Measurements from ENCODE around the gene TDG.

TDG gene

DNA sequence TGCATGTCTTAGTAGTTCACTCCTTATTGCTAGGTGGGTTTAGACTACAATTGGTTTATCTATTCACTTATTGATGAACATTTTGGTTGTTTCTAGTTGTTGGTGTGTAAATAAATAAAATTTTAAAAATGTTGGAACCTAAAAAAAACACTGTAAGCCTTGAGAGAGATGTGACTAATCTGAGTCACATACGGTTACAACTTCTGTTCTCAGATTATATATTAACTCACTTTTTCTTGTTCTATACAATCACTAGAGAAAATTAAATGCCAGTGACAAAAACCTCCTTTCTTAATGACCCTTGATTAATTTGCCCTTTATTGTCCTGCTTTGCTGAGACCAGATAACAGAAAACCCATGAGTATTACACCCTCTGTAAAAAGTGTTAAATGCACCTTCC lies 7.1 kb upstream of the TDG start:
- in situ Hi-C loops (cut with HindIII; ENCODE audit: low sequenced_read_pairs) = no loop called here

DNA sequence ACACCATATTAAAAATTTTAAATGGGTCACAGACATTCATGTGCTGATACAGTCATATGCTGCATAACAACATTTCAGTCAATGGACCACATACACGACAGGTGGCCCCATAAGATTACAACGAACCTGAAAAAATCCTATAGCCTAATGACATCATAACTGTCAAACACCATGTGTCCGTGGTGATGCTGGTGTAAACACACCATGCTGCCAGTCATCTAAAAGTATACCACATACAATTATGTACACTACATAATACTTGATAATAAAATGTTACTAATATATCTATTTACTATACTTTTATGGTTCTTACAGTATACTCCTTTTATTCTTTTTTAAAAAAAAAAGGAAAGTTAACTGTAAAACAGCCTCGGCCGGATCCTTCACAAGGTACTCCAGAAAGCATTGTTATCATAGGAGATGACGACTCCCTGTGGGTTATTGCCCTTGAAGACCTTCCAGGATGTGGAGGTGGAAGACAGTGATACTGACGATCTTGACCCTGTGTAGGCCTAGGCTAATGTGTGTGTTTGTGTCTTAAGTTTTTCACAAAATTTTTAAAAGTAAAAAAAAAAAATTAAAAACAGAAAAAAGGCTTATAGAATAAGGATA lies 5.0 kb upstream of the TDG start:
- in situ Hi-C loops (cut with HindIII; ENCODE audit: low sequenced_read_pairs) = no loop called here

DNA sequence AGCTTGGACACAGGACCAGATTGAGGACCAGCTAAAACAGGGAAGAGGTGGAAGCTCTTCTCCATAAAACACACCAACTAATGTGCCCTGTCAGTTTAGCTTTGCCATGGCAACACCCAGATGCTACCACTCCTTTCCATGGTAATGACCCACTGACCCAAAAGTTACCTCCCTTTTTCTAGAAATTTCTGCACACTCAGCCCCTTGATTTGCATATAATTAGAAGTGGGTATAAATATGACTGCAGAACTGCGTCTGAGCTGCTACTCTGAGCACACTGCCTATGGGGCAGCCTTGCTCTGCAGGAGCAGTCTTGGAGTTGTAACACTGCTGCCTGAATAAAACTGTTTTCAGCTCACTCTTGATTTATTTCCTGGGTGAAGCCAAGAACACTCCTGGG lies 3.2 kb upstream of the TDG start:
- in situ Hi-C loops (cut with HindIII; ENCODE audit: low sequenced_read_pairs) = no loop called here

GRCh38 chr12:103964805-103965204 lies 867 bp upstream of the TDG start:
- in situ Hi-C loops (cut with HindIII; ENCODE audit: low sequenced_read_pairs) = no loop called here

DNA sequence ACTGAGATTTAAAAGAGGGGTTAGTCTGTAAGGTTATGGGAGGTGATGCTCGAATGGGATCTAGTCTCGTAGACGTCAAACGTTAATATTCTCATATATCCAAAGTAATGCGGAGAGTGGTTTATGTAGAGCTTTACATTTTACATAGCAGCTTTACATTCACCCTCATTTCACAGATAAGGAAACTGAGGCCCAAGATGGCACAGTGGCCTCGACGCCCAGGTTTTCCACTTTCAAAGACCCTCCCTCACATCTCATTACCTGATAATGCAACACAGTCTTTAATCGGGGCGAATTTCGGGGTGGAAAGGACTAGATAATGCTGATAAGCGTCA lies 450 bp upstream of the TDG start:
- in situ Hi-C loops (cut with HindIII; ENCODE audit: low sequenced_read_pairs) = no loop called here

GRCh38 chr12:103966736-103967135 lies 1.1 kb downstream of the TDG start:
- in situ Hi-C loops (cut with HindIII; ENCODE audit: low sequenced_read_pairs) = no loop called here

DNA sequence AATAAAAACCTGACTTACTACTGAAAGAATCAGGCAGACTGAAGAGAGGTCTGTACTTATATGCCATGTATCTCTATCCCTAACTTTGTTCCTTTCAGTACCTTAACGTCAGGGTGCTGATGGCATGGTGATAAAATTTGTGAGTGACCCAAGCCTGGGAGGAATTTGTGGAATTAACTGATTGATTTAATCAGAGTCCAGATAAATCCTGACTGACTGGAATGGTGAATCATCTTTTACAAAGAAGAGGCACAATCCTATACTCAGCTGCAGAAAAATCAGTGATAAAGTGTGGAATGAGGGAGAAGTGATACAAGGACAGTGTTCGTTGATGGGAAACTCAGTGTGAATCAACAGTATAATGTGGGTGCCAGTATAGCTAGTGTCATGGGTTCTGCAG lies 3.7 kb downstream of the TDG start:
- in situ Hi-C loops (cut with HindIII; ENCODE audit: low sequenced_read_pairs) = no loop called here

DNA sequence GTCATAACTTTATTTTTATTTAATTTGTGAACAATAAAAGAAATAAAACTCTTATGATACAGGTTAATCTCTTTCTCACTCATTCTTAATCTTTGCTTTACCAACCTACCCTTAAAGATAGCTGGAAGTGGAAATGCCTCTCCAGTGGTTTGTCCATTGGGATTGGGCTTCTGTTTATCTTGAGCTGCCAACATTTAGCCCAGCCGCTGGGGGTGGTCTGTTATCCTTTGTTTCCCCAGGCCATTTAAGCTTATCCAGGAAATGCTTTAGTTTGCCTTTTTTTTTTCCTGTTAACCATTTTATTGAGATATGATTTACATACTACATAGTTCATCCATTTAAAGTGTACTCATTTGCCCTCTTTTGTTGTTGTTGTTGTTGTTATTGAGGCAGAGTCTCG lies 8.2 kb downstream of the TDG start:
- in situ Hi-C loops (cut with HindIII; ENCODE audit: low sequenced_read_pairs) = no loop called here

DNA sequence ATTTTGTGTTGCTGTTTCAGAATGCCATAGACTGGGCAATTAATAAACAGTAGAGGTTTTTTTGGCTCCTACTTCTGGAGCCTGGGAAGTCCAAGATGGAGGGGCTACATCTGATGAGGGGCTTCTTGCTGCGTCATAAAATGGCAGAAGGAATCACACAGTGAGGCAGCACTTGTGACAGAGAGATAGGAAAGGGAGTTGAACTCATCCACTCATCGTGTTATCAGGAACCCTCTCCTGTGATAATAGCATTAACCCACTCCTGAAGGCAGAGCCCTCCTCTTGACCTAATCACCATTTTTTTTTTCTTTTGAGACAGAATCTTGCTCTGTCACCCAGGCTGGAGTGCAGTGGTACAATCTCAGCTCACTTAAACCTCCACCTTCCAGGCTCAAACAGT lies 9.7 kb downstream of the TDG start:
- in situ Hi-C loops (cut with HindIII; ENCODE audit: low sequenced_read_pairs) = no loop called here

- in situ Hi-C loops (cut with HindIII; ENCODE audit: low sequenced_read_pairs) = no loop called here
These were observed 12.8 kb downstream of the TDG start for GRCh38 chr12:103978384-103978982.

GRCh38 chr12:103986829-103987228 lies 21.2 kb downstream of the TDG start:
- in situ Hi-C loops (cut with HindIII; ENCODE audit: low sequenced_read_pairs) = no loop called here

DNA sequence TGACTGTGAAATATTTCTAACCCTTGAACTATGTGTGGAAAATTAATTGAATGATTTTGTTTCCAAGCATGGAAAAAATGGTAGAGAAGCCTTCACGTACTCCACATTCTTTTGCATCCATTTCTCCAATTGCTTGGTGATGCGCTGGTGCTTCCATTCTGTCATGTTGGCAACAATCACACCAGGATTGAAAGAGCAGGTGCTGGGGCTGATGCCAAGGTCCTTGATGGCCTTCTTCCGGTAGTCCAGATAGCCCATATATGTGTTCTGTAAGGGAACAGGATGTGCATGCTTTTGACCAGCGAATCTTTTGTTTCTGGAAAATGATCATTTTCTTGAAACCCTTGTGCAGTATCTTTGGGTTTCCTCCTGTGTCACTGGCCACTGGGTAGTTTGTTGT lies 28.6 kb downstream of the TDG start:
- in situ Hi-C loops (cut with HindIII; ENCODE audit: low sequenced_read_pairs) = no loop called here

- in situ Hi-C loops (cut with HindIII; ENCODE audit: low sequenced_read_pairs) = no loop called here
These were observed 30.9 kb downstream of the TDG start for GRCh38 chr12:103996595-103996994.

GRCh38 chr12:103997286-103997900 lies 31.7 kb downstream of the TDG start:
- in situ Hi-C loops (cut with HindIII; ENCODE audit: low sequenced_read_pairs) = no loop called here

DNA sequence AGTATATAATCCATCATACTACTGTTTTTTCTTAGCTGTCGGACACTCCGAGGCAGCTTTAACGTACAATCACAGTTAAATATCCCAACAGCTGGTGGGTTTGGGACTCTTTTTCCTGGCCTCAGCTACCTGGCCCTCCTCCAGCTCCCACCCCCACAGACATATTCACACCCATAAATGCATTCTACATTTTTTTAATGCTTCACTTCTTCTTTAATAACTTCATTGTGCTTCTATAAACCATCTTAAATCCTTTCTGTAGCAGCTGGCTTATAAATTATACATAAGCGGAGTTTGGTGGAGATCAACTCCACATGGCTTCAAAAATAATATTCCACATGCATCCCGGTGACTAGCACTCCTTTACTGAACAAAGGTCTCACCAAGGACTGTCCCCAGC lies 33.3 kb downstream of the TDG start:
- in situ Hi-C loops (cut with HindIII; ENCODE audit: low sequenced_read_pairs) = no loop called here

DNA sequence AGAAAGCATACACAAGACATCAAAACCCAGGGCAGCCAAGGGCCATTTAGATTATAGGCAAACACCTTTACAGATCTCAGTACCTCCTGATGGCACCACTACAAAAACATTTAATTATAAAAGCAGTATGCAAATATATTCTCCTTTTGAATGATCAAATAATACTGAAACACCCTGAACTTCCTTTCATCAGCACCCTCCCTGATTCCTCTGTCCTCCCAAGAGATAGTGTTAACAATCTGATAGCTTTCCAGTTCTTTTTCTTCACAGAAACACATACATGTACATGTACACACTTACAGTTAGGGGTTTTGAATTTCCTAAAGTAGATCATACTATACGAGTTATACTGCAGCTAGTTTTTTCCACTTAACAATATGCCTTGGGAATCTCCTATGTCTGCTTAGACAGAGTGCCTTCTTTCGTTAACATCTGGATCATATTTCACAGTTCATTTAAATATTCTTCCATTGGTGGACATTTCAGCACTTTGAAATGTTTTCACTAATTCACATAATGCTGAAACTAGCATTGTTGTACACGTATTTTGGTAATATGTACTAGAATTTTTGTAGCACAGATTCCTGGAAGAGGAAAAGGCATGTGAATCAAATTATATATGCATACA lies 35.2 kb downstream of the TDG start:
- in situ Hi-C loops (cut with HindIII; ENCODE audit: low sequenced_read_pairs) = no loop called here

DNA sequence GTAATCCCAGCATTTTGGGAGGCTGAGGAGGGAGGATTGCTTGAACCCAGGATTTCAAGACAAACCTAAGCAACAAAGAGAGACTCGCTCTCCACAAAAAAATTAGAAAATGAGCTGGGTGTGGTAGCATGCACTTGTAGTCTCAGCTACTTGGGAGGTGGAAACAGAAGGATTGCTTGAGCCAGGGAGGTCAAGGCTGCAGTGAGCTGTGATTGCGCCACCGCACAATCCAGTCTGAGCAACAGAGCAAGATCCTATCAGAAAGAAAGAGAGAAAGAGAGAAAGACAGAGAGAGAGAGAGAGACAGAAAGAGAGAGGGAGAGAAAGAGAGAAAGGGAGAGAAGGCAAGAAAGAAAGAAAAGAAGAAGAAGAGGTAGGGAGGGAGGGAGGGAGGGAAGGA lies 37.0 kb downstream of the TDG start:
- in situ Hi-C loops (cut with HindIII; ENCODE audit: low sequenced_read_pairs) = no loop called here

- in situ Hi-C loops (cut with HindIII; ENCODE audit: low sequenced_read_pairs) = no loop called here
These were observed 37.9 kb downstream of the TDG start for GRCh38 chr12:104003596-104003995.

- in situ Hi-C loops (cut with HindIII; ENCODE audit: low sequenced_read_pairs) = no loop called here
These were observed 41.3 kb downstream of the TDG start for GRCh38 chr12:104006929-104007328.

DNA sequence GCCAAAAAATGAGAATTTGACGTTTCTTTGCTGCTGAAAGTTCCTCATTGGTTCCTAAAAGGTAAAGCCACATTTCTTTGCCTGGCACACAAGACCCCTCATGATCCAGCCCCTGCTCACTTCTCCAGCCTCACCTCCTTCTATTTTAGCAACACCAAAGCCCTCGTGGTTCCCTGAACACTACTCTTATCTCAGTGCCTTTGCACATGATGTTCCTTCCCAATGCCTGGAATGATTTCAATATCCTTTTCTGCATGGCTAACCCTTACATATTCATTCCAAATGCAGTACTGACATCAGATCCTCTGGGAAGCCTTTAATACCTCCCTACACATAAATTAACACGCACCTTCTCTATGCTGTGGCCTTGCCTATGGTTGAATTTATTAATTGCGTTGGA lies 44.4 kb downstream of the TDG start:
- in situ Hi-C loops (cut with HindIII; ENCODE audit: low sequenced_read_pairs) = no loop called here

DNA sequence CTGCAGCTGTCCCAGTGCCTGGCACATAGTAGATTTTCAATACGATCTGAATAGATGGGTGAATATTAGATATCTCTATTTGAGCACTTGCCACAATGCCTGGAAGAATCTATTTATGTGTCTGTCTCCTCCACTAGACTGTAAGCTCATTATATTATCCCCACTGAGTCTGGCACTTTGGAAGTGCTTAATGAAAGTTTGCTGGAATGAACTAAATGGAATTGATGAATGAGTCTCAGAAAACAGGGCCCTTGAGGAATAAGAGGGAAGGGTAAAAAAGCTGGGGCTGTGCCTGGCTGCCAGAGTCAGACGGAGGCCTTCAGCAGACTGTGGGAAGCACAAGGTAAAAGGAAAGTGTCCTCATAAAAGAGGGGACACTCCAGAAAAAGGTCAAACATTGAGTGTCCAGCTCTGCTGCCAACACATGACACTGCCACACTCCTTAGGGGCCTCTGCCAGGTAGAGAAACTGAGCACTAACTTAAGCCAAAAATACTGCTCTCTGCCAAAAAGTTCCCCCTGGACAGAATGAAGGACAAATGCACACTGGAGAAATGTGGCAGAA lies 45.0 kb downstream of the TDG start:
- in situ Hi-C loops (cut with HindIII; ENCODE audit: low sequenced_read_pairs) = no loop called here

GRCh38 chr12:104011253-104011652 lies 45.6 kb downstream of the TDG start:
- in situ Hi-C loops (cut with HindIII; ENCODE audit: low sequenced_read_pairs) = no loop called here

Measured in DLD1 (cell line).